ENCODE results near the gene TLX2.

The TLX2 gene

GRCh38 chr2:74472086-74472944 is 41.9 kb upstream of the TLX2 start, which contains the start of gene MRPL53 (continued):
- TF ChIP-seq TSHZ1 (tag by site-specific recombination; IDR thresholded peaks at IDR 0.05; ENCODE audit: borderline replicate concordance) (no peak), MEIS1 (CRISPR knock-in tag; IDR thresholded peaks at IDR 0.05; ENCODE audit: borderline replicate concordance) (peak; percentile 59; the same call in 1 of the 2 replicates), ZNF521 (tag by site-specific recombination; IDR thresholded peaks at IDR 0.05) (no peak), ZNF394 (tag by site-specific recombination; IDR thresholded peaks at IDR 0.05; ENCODE audit: borderline replicate concordance) (peak; percentile 61), ZNF324 (tag by site-specific recombination; IDR thresholded peaks at IDR 0.05) (peak; percentile 70), HOXC10 (CRISPR knock-in tag; IDR thresholded peaks at IDR 0.05) (0 out of 2 replicates have a peak, but pooled peaks have one; percentile 59), ZNF138 (tag by site-specific recombination; IDR thresholded peaks at IDR 0.05; ENCODE audit: borderline replicate concordance) (no peak), BCL11A (tag by site-specific recombination; IDR thresholded peaks at IDR 0.05; ENCODE audit: low read depth) (no peak), EGR2 (tag by site-specific recombination; IDR thresholded peaks at IDR 0.05; ENCODE audit: low read depth) (peak; percentile 49), ZEB2 (tag by site-specific recombination; IDR thresholded peaks at IDR 0.05) (0 out of 2 replicates have a peak, but pooled peaks have one; percentile 40), ZFP41 (tag by site-specific recombination; IDR thresholded peaks at IDR 0.05; ENCODE audit: borderline replicate concordance) (no peak), ZNF311 (tag by site-specific recombination; IDR thresholded peaks at IDR 0.05; ENCODE audit: borderline replicate concordance) (no peak), ZNF837 (tag by site-specific recombination; IDR thresholded peaks at IDR 0.05) (peak; percentile 82), ZNF391 (tag by site-specific recombination; IDR thresholded peaks at IDR 0.05; ENCODE audit: borderline replicate concordance, low read depth) (0 out of 2 replicates have a peak, but pooled peaks have one; percentile 39), KLF9 (tag by site-specific recombination; IDR thresholded peaks at IDR 0.05; ENCODE audit: low read depth) (peak; percentile 13; the same call in 1 of the 2 replicates), ZNF2 (tag by site-specific recombination; IDR thresholded peaks at IDR 0.05) (peak; percentile 91), TCF7L2 (IDR thresholded peaks at IDR 0.05; ENCODE audit: borderline replicate concordance, low read depth, low read length) (no peak), ATF2 (tag by site-specific recombination; IDR thresholded peaks at IDR 0.05; ENCODE audit: low read depth) (no peak)
- TF ChIP-seq, protein P1, sequence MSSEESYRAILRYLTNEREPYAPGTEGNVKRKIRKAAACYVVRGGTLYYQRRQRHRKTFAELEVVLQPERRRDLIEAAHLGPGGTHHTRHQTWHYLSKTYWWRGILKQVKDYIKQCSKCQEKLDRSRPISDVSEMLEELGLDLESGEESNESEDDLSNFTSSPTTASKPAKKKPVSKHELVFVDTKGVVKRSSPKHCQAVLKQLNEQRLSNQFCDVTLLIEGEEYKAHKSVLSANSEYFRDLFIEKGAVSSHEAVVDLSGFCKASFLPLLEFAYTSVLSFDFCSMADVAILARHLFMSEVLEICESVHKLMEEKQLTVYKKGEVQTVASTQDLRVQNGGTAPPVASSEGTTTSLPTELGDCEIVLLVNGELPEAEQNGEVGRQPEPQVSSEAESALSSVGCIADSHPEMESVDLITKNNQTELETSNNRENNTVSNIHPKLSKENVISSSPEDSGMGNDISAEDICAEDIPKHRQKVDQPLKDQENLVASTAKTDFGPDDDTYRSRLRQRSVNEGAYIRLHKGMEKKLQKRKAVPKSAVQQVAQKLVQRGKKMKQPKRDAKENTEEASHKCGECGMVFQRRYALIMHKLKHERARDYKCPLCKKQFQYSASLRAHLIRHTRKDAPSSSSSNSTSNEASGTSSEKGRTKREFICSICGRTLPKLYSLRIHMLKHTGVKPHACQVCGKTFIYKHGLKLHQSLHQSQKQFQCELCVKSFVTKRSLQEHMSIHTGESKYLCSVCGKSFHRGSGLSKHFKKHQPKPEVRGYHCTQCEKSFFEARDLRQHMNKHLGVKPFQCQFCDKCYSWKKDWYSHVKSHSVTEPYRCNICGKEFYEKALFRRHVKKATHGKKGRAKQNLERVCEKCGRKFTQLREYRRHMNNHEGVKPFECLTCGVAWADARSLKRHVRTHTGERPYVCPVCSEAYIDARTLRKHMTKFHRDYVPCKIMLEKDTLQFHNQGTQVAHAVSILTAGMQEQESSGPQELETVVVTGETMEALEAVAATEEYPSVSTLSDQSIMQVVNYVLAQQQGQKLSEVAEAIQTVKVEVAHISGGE (tag by site-specific recombination; conservative IDR thresholded peaks at IDR 0.05; ENCODE audit: low read depth), result peak; percentile 97
- TF ChIP-seq, protein P2, sequence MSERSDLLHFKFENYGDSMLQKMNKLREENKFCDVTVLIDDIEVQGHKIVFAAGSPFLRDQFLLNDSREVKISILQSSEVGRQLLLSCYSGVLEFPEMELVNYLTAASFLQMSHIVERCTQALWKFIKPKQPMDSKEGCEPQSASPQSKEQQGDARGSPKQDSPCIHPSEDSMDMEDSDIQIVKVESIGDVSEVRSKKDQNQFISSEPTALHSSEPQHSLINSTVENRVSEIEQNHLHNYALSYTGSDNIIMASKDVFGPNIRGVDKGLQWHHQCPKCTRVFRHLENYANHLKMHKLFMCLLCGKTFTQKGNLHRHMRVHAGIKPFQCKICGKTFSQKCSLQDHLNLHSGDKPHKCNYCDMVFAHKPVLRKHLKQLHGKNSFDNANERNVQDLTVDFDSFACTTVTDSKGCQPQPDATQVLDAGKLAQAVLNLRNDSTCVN (tag by site-specific recombination; optimal IDR thresholded peaks at IDR 0.05), result peak; percentile 70
- TF ChIP-seq, protein P3, sequence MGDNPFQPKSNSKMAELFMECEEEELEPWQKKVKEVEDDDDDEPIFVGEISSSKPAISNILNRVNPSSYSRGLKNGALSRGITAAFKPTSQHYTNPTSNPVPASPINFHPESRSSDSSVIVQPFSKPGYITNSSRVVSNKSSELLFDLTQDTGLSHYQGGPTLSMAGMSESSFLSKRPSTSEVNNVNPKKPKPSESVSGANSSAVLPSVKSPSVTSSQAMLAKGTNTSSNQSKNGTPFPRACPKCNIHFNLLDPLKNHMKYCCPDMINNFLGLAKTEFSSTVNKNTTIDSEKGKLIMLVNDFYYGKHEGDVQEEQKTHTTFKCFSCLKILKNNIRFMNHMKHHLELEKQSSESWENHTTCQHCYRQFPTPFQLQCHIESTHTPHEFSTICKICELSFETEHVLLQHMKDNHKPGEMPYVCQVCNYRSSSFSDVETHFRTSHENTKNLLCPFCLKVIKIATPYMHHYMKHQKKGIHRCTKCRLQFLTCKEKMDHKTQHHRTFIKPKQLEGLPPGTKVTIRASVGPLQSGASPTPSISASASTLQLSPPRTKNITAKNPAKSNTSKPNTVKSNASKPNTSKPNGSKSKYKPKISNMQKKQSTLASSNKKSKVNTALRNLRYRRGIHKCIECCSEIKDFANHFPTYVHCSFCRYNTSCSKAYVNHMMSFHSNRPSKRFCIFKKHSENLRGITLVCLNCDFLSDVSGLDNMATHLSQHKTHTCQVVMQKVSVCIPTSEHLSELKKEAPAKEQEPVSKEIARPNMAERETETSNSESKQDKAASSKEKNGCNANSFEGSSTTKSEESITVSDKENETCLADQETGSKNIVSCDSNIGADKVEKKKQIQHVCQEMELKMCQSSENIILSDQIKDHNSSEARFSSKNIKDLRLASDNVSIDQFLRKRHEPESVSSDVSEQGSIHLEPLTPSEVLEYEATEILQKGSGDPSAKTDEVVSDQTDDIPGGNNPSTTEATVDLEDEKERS (tag by site-specific recombination; IDR thresholded peaks at IDR 0.05), result no peak

All from HEK293 (cell line).